SKM-1 (cell line): ENCODE results near the gene ACADS.

ENCODE experiments used
- DNase-seq: peaks from one replicate; lab custom pipeline; 2025; ENCODE audit not compliant: unreplicated experiment; lab: John Stamatoyannopoulos, UW

The ACADS gene

GRCh38 chr12:120725659-120726509, at the start of gene ACADS:
ACADS (plus strand) TSS chr12:120725826; CDS start chr12:120725886, 60 bp downstream.
- peak; percentile 41 for DNase-seq

GRCh38 chr12:120677765-120678473, 47.7 kb upstream of the ACADS start:
- DNase-seq, result no peak

- DNase-seq, result no peak
These were observed 47.1 kb upstream of the ACADS start for GRCh38 chr12:120678572-120678971.

GRCh38 chr12:120680165-120680738, 45.4 kb upstream of the ACADS start:
- DNase-seq, result no peak

GRCh38 chr12:120684523-120684932, 41.1 kb upstream of the ACADS start:
- no peak for DNase-seq

GRCh38 chr12:120685522-120685921, 40.1 kb upstream of the ACADS start:
- no peak for DNase-seq

GRCh38 chr12:120686151-120686689, 39.4 kb upstream of the ACADS start:
- DNase-seq, result peak; percentile 61

- DNase-seq, result peak; percentile 89
These were observed 38.7 kb upstream of the ACADS start, which contains the start of gene MLEC for GRCh38 chr12:120686690-120687577. MLEC (plus strand) TSS chr12:120687149; CDS start chr12:120687297, 148 bp downstream.

GRCh38 chr12:120687578-120688289, 37.9 kb upstream of the ACADS start:
- DNase-seq, result no peak

- DNase-seq, result no peak
These were observed 37.0 kb upstream of the ACADS start for GRCh38 chr12:120688527-120689071.

- DNase-seq, result no peak
These were observed 36.1 kb upstream of the ACADS start for GRCh38 chr12:120689397-120690082.

GRCh38 chr12:120690083-120690450, 35.6 kb upstream of the ACADS start:
- no peak for DNase-seq

- no peak for DNase-seq
These were observed 34.6 kb upstream of the ACADS start for GRCh38 chr12:120690978-120691377.

GRCh38 chr12:120692524-120693033, 33.0 kb upstream of the ACADS start:
- DNase-seq, result no peak

GRCh38 chr12:120693848-120694247, 31.8 kb upstream of the ACADS start:
- DNase-seq, result no peak

GRCh38 chr12:120696626-120697025, 29.0 kb upstream of the ACADS start:
- DNase-seq, result no peak

GRCh38 chr12:120697344-120697743, 28.3 kb upstream of the ACADS start:
- DNase-seq, result no peak

- DNase-seq, result peak; percentile 14
These were observed 27.0 kb upstream of the ACADS start for GRCh38 chr12:120698665-120699064.

- no peak for DNase-seq
These were observed 26.1 kb upstream of the ACADS start for GRCh38 chr12:120699553-120699952.
